ENCODE data around the gene COL4A6.

DNA sequence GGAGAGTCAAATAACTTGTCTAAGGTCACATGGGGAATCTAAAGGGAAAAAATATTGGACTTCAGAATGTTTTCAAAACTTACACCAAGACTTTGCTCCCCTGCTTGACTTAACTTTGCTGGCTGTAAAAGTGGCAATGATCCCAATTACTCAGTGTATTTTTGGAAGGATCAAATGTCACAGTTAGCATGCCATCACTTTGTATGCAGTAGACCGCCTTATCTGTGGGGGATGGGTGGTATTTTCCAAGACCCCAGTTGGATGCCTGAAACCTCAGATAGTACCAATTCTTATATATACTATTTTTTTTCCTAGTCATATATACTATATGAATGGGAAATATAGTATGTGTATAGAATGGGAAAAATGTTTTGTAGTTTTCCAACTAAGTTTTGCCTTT is 53.4 kb downstream of the COL4A6 start:
- TF ChIP-seq, protein P1, sequence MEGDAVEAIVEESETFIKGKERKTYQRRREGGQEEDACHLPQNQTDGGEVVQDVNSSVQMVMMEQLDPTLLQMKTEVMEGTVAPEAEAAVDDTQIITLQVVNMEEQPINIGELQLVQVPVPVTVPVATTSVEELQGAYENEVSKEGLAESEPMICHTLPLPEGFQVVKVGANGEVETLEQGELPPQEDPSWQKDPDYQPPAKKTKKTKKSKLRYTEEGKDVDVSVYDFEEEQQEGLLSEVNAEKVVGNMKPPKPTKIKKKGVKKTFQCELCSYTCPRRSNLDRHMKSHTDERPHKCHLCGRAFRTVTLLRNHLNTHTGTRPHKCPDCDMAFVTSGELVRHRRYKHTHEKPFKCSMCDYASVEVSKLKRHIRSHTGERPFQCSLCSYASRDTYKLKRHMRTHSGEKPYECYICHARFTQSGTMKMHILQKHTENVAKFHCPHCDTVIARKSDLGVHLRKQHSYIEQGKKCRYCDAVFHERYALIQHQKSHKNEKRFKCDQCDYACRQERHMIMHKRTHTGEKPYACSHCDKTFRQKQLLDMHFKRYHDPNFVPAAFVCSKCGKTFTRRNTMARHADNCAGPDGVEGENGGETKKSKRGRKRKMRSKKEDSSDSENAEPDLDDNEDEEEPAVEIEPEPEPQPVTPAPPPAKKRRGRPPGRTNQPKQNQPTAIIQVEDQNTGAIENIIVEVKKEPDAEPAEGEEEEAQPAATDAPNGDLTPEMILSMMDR (IDR thresholded peaks at IDR 0.05) = no peak
- TF ChIP-seq POLR2AphosphoS5 (IDR thresholded peaks at IDR 0.05) (no peak), POLR2A (IDR thresholded peaks at IDR 0.05) (no peak)
